ENCODE measurements around the gene POLR2B.

The POLR2B gene

GRCh38 chr4:56979421-56980072 is 851 bp downstream of the POLR2B start:
- H3K4me3 ChIP-seq (ENCODE audit: control insufficient read depth, low read depth, low read length) = peak overlapping the region; percentile 97
- no peak for TF ChIP-seq CTCF (conservative IDR thresholded peaks at IDR 0.05; ENCODE audit: control insufficient read depth, insufficient read depth, low read depth, low read length)
- peak; percentile 52 for DNase-seq (ENCODE audit: low read depth)

GRCh38 chr4:56981795-56982201 is 3.1 kb downstream of the POLR2B start:
- TF ChIP-seq CTCF (conservative IDR thresholded peaks at IDR 0.05; ENCODE audit: control insufficient read depth, insufficient read depth, low read depth, low read length) = no peak
- H3K4me3 ChIP-seq (ENCODE audit: control insufficient read depth, low read depth, low read length) = no peak overlapping the region
- DNase-seq (ENCODE audit: low read depth) = no peak

GRCh38 chr4:56986192-56986591 is 7.5 kb downstream of the POLR2B start:
- DNase-seq (ENCODE audit: low read depth) = no peak
- no peak for TF ChIP-seq CTCF (conservative IDR thresholded peaks at IDR 0.05; ENCODE audit: control insufficient read depth, insufficient read depth, low read depth, low read length)
- H3K4me3 ChIP-seq (ENCODE audit: control insufficient read depth, low read depth, low read length) = no peak overlapping the region

GRCh38 chr4:56986952-56987351 is 8.3 kb downstream of the POLR2B start:
- no peak for DNase-seq (ENCODE audit: low read depth)
- H3K4me3 ChIP-seq (ENCODE audit: control insufficient read depth, low read depth, low read length) = no peak overlapping the region
- no peak for TF ChIP-seq CTCF (conservative IDR thresholded peaks at IDR 0.05; ENCODE audit: control insufficient read depth, insufficient read depth, low read depth, low read length)

- no peak for TF ChIP-seq CTCF (conservative IDR thresholded peaks at IDR 0.05; ENCODE audit: control insufficient read depth, insufficient read depth, low read depth, low read length)
Measured at GRCh38 chr4:56990109-56990905, 11.6 kb downstream of the POLR2B start.

GRCh38 chr4:56995525-56995924 is 16.8 kb downstream of the POLR2B start:
- peak; percentile 97 for DNase-seq (ENCODE audit: low read depth)
- no peak overlapping the region for H3K4me3 ChIP-seq (ENCODE audit: control insufficient read depth, low read depth, low read length)

More at GRCh38 chr4:56990109-56990905, 11.6 kb downstream of the POLR2B start:
- no peak overlapping the region for H3K4me3 ChIP-seq (ENCODE audit: control insufficient read depth, low read depth, low read length)
- DNase-seq (ENCODE audit: low read depth) = peak; percentile 67

More at GRCh38 chr4:56995525-56995924, 16.8 kb downstream of the POLR2B start:
- no peak for TF ChIP-seq CTCF (conservative IDR thresholded peaks at IDR 0.05; ENCODE audit: control insufficient read depth, insufficient read depth, low read depth, low read length)

Data from fibroblast of mammary gland (primary cell).